ENCODE data around the gene SLC35E1.

- no peak for TF ChIP-seq POLR2A (IDR thresholded peaks at IDR 0.05)
- TF ChIP-seq, protein P1, sequence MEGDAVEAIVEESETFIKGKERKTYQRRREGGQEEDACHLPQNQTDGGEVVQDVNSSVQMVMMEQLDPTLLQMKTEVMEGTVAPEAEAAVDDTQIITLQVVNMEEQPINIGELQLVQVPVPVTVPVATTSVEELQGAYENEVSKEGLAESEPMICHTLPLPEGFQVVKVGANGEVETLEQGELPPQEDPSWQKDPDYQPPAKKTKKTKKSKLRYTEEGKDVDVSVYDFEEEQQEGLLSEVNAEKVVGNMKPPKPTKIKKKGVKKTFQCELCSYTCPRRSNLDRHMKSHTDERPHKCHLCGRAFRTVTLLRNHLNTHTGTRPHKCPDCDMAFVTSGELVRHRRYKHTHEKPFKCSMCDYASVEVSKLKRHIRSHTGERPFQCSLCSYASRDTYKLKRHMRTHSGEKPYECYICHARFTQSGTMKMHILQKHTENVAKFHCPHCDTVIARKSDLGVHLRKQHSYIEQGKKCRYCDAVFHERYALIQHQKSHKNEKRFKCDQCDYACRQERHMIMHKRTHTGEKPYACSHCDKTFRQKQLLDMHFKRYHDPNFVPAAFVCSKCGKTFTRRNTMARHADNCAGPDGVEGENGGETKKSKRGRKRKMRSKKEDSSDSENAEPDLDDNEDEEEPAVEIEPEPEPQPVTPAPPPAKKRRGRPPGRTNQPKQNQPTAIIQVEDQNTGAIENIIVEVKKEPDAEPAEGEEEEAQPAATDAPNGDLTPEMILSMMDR (IDR thresholded peaks at IDR 0.05) = no peak
Observed at GRCh38 chr19:16536130-16536529, 36.1 kb downstream of the SLC35E1 start.

Data from heart left ventricle (tissue), 13 donors.